ENCODE data around the gene CCDC134. TPM values are rescaled to one million over a fixed set of nuclear protein-coding genes. Genes with fewer than 3 reads are reported as not detected.

CCDC134 gene
- total and polyA plus RNA-seq, 2 donors (not counting 3 experiments of a cell fraction or from before 2014, with no cell fraction given), result 4.5 to 8.4 TPM

DNA sequence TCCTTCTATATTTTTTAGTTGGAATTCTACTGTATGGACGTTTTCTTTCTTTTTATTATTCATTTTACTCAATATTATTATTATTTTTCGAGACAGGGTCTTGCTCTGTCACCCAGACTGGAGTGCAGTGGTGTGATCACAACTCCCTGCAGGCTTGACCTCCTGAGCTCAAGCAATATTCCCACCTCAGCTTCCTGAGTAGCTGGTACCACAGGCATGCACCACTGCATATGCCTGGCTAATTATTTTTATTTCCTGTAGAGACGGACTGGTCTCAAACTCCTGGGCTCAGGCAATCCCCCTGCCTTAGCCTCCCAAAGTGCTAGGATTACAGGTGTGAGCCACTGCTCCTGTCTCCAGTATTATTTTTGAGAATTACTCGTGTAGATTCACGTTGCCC lies 34.0 kb upstream of the CCDC134 start:
- no peak overlapping the region for H3K27ac ChIP-seq (ENCODE audit: insufficient read depth, low read depth, low read length)
- H3K36me3 ChIP-seq (ENCODE audit: control insufficient read depth in 2 of 2, extremely low read depth in 1 of 2, insufficient read depth in 2 of 2, low read length in 2 of 2), result no peaks in the 10 kb centered on the region
- no peaks in the 10 kb centered on the region for H3K9me1 ChIP-seq (replicated peaks; ENCODE audit: control insufficient read depth, extremely low read depth, insufficient read depth, low read length)
- dilution Hi-C loops (cut with MboI; ENCODE audit: extremely low pct_ligation_motif_present, low sequenced_read_pairs) (no loop called here), intact Hi-C loops (cut with micrococcal nuclease) (no loop called here)
- CTCF ChIA-PET, result interaction anchor here (2.2 to 3.1 kb wide), 2 partner anchors 20 to 69 kb away, joined by 4 to 23 read pairs; no protein-coding TSS in a partner anchor
- H3K27me3 ChIP-seq (ENCODE audit: control insufficient read depth in 2 of 2, insufficient read depth in 2 of 2, low read length in 2 of 2), result peaks cover 0 to 3% of the 10 kb centered on the region in 2 experiments
- no peak overlapping the region for H3K4me3 ChIP-seq (replicated peaks in 1 of 3; ENCODE audit: insufficient read depth in 1 of 3, low read depth in 1 of 3, low read length in 3 of 3)
- no peak for FAIRE-seq
- TF ChIP-seq POLR2A (IDR thresholded peaks at IDR 0.05; ENCODE audit: low read depth, low read length), result no peak
- TF ChIP-seq JUN (IDR thresholded peaks at IDR 0.05; ENCODE audit: borderline replicate concordance, insufficient read depth, insufficient read length, low read depth), result no peak
- TF ChIP-seq, protein P1, sequence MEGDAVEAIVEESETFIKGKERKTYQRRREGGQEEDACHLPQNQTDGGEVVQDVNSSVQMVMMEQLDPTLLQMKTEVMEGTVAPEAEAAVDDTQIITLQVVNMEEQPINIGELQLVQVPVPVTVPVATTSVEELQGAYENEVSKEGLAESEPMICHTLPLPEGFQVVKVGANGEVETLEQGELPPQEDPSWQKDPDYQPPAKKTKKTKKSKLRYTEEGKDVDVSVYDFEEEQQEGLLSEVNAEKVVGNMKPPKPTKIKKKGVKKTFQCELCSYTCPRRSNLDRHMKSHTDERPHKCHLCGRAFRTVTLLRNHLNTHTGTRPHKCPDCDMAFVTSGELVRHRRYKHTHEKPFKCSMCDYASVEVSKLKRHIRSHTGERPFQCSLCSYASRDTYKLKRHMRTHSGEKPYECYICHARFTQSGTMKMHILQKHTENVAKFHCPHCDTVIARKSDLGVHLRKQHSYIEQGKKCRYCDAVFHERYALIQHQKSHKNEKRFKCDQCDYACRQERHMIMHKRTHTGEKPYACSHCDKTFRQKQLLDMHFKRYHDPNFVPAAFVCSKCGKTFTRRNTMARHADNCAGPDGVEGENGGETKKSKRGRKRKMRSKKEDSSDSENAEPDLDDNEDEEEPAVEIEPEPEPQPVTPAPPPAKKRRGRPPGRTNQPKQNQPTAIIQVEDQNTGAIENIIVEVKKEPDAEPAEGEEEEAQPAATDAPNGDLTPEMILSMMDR (IDR thresholded peaks at IDR 0.05; ENCODE audit: extremely low read depth in 1 of 2, insufficient read depth in 1 of 2, low read depth in 1 of 2, low read length in 2 of 2), result no peak
- TF ChIP-seq, protein P2, sequence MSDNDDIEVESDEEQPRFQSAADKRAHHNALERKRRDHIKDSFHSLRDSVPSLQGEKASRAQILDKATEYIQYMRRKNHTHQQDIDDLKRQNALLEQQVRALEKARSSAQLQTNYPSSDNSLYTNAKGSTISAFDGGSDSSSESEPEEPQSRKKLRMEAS (IDR thresholded peaks at IDR 0.05; ENCODE audit: insufficient read depth, insufficient read length), result no peak
- no peak for TF ChIP-seq EZH2 (IDR thresholded peaks at IDR 0.05; ENCODE audit: borderline replicate concordance, low read depth, low read length, severe bottlenecking)
- no peak for TF ChIP-seq POLR2AphosphoS5 (IDR thresholded peaks at IDR 0.05; ENCODE audit: insufficient read depth, low read depth, low read length)
- no peak for TF ChIP-seq MYC (IDR thresholded peaks at IDR 0.05; ENCODE audit: low read depth, low read length)
- TF ChIP-seq FOS (IDR thresholded peaks at IDR 0.05; ENCODE audit: borderline replicate concordance, insufficient read depth, low read length), result no peak
- no peak for TF ChIP-seq GATA2 (IDR thresholded peaks at IDR 0.05; ENCODE audit: insufficient read depth, insufficient read length, low read depth, low read length)
- peaks cover 4% of the 10 kb centered on the region for H3K4me1 ChIP-seq (ENCODE audit: control insufficient read depth, extremely low read depth, insufficient read depth, low read length)
- no TSS peak for BruUV-seq (replicated peaks)
- H3K79me2 ChIP-seq (ENCODE audit: control insufficient read depth, insufficient read depth, low read length), result no peaks in the 10 kb centered on the region
- DNase-seq (ENCODE audit: low read depth, low spot score), result no peak
- no peaks in the 10 kb centered on the region for H3K9me3 ChIP-seq (replicated peaks; ENCODE audit: control insufficient read depth, insufficient read depth, low read length)
- H2AFZ ChIP-seq (ENCODE audit: low read depth, low read length), result no peak overlapping the region
- no peak overlapping the region for H3K9ac ChIP-seq (replicated peaks; ENCODE audit: extremely low read depth, insufficient read depth, low read length)
- H3K4me2 ChIP-seq (ENCODE audit: insufficient read depth, low read length), result no peak overlapping the region
- H4K20me1 ChIP-seq (replicated peaks; ENCODE audit: control insufficient read depth, extremely low read depth, insufficient read depth, low read length), result no peaks in the 10 kb centered on the region
- POLR2A ChIA-PET, result no interaction called here
